Stimulated activated naive CD8-positive, alpha-beta T cell treated with anti-CD3 and anti-CD28 coated beads, Interleukin-15, Interleukin-2, amounts not matched to agents 100 U/mL and 50 U/mL, for 24 hours (primary cell): ENCODE results near the gene ATP13A4.

Experiments
- ATAC-seq: fragments of 150-1000 bp; cut with Tn5 transposase; one replicate; pipeline ENCODE4 v1.10.0; 2021
- DNase-seq: peaks from one replicate; pipeline ENCODE4 v3.0.0; 2021

The ATP13A4 gene

DNA sequence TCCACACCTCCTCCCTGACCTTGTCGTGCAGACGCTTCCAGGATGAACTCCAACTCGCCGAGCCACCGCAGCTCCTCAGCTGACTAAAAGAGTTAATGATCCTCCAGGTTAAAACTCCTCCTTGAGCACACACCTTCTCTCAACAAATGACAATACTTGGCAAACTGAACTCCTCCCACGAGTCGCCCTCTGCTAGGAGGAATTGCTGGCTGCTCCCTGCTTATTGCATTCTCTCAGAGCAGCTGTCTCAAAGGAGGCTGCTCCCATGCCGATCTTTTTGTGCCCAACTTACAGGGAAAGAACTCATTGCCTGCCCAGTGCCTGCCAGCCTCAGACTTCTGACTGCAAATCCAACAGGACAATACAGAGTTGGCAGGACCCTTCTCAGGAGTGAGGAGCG, at the start of gene ATP13A4:
ATP13A4 (minus strand) TSS at position 85 of the 400 bp plus-strand sequence. CDS start 96 bp downstream, outside the sequence.
- no peak for ATAC-seq
- no peak for DNase-seq

GRCh38 chr3:193599393-193599792, 44.7 kb upstream of the ATP13A4 start:
- ATAC-seq, result peak; percentile 66
- no peak for DNase-seq

- ATAC-seq (no peak), DNase-seq (no peak)
Measured at GRCh38 chr3:193598202-193598601, 43.5 kb upstream of the ATP13A4 start.

DNA sequence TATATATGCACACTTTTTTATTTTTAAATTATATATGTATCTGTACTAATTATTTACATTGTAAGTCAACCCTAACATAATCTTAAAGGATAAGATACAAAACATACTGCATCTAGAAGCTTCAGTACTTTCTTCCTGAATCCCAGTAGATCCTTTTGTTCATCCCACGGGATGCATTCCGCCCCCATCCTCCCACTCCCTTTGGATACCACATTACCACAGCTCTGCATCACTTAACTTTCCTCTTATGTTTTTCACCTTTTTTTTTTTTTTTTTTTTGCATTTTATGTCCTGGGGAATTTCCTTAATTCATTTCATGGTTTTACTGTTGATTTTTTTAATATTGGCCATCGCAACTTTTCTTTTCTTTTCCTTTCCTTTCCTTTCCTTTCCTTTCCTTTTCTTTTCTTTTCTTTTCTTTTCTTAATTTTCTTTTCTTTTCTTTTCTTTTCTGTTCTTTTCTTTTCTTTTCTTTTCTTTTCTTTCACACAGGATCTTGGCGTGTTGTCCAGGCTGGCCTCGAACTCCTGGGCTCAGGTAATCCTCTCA, 41.3 kb upstream of the ATP13A4 start:
- DNase-seq (no peak), ATAC-seq (no peak)

DNA sequence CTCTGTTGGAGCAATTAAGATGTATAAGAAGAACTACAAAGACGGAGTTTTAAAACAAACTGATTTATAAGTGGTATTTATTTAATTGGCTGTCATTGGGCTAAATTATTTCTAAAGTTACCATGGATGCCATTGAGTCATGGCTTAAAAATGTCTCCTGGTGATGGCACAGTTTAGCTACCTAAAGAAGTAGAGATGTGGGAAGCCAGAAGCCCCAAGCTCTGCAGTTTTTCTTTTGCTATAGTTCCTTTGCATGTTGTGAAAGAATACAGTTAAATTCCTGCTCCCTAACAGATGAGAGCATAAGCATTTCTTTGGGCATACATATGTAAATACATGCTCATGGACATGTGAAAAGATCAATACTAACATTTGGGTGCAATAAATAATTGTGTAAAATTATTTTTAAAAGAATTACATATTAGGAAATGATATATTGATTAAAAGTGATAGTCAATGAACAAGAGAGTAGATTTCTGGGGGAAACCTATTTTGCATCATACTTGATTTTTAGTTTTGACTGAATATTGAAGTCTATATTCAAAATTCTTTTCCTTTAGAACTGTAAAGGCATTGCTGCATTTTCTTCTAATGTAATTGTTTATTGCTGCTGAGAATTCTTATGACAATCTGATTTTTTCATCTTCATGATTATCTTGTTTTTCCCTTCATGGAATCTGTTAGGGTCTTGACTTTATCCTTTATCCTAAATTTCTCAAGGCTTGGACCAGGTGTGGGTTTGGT, 40.4 kb upstream of the ATP13A4 start:
- ATAC-seq (no peak), DNase-seq (no peak)

- peak; percentile 64 for ATAC-seq
- peak; percentile 49 for DNase-seq
Measured at GRCh38 chr3:193593668-193594030, 39.0 kb upstream of the ATP13A4 start.

DNA sequence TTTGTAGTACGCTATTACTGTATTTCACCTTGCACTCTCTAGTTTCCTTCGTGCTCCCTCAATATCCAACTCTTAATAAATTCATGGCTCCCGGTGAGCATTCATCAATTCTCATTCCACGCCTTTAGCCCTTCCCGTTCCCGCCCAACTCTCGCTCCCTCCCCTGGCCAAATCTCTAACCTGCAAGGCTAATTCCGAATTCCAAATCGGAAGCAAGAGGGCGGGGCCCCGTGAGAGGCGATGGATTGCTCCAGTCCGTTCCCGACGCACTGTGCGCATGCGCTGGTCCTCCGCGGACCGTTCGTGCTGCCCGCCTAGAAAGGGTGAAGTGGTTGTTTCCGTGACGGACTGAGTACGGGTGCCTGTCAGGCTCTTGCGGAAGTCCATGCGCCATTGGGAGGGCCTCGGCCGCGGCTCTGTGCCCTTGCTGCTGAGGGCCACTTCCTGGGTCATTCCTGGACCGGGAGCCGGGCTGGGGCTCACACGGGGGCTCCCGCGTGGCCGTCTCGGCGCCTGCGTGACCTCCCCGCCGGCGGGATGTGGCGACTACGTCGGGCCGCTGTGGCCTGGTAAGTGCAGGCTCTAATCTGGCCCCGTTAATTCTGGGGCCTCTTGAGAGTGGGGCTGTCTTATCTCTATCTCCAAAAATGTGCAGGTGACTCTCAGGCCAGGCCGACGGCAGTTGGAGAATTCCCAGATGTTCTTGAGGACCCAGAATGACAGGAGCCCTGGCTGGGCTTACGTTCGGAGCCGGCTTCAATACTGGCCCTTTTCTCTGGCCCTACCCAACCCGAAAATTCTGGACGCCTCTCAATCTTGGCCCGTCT, 38.4 kb upstream of the ATP13A4 start, which contains the start of gene OPA1:
OPA1 (plus strand) TSS at position 368 of the 827 bp plus-strand sequence; CDS start at position 538, 170 bp downstream.
- peak; percentile 96 for ATAC-seq
- DNase-seq, result peak; percentile 93

DNA sequence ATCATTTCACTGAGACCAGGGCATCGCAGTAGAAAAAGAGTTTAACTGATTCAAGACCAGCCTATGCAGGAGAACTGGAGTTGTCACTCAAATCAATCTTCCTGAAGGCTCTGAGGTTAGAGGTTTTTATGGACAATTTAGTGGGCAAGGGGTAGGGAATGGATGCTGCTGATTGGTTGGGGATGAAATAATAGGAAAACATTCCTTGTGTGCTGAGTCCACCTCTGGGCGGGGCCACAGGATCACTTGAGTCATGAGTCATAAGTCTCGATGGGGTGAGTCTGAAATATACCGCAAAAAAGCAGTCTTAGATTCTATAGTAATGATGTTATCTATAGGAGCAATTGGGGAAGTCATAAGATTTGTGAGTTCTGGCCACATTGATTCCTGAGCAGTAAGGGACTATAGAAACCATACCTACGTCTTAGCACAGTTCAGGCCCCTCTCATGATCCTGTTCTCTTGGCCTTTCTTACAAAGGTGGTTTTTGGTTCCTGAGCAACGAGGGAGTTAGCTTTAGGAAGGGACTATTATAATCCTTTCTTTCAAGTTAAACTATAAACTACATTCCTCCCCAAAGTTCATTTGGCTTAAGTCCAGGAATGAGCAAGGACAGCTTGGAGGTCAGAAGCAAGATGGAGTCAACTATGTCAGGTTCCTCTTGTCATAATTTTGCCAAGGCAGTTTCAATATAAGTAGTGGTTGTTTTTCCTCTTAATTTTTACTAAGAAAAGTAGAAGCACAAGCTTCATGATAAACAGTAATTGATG, 35.6 kb upstream of the ATP13A4 start:
- DNase-seq, result no peak
- no peak for ATAC-seq

DNA sequence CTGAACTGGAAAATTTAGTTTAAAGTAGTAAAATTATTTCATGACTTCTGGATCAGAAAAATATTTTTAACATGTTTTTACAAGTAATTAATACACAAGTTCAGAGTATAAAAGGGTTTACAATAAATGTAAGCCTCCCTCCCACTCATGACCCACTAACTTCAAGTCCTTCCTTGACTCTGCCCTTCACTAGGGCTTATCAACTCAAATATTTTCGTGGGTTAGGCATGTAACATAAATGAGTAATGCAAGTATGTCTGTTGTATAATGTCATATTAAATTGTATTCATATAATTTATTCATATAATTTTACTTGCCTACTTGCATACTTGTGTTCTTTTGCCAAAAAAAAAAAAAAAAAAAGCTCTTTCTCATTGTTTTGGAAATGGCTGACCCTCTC, 34.9 kb upstream of the ATP13A4 start:
- no peak for ATAC-seq
- no peak for DNase-seq

GRCh38 chr3:193589129-193589528, 34.4 kb upstream of the ATP13A4 start:
- no peak for ATAC-seq
- no peak for DNase-seq

- ATAC-seq (no peak), DNase-seq (no peak)
Measured at GRCh38 chr3:193586526-193586925, 31.8 kb upstream of the ATP13A4 start.

DNA sequence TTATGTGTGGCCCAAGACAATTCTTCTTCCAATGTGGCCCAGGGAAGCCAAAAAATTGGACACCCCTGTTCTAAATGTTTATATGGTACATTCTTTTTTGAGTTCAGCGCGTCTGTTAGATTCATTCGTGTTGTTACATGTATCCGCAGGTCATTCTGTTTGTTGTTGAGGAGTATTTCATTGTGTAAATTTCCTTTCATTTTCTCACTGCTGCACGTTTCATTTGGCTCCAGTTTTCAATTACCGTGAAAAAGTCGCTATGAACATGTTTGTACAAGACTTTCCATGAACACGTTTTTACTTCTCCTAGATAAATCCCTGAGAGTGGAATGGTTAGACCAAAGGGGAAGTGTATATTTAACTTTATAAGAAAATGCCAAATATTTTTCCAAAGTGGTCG, 30.8 kb upstream of the ATP13A4 start:
- DNase-seq (no peak), ATAC-seq (no peak)

DNA sequence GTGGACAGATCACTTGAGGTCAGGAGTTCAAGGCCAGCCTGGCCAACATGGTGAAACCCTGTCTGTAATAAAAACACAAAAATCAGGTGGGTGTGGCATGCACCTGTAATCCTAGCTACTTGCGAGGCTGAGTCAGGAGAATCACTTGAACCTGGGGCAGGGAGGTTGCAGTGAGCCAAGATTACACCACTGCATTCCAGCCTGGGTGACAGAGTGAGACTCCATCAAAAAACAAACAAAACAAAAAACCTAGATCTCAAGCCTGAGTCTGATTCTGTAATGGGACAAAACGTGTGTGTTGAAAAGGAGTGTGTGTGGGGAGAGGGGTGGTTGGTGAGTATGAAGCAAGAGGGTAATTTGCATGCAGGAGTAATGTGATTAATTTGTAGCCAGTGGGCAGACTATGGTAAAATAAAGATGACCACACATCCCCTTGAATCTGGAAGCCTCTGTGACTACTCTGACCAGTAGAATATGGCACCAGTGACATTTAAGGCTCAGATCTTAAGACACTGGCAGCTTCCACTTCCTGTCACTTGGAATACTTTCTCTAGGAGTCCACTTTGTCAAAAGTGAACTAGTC, 19.9 kb upstream of the ATP13A4 start:
- ATAC-seq (no peak), DNase-seq (no peak)

- DNase-seq, result no peak
- ATAC-seq, result no peak
Measured at GRCh38 chr3:193573403-193574191, 18.9 kb upstream of the ATP13A4 start.

GRCh38 chr3:193572426-193572908, 17.8 kb upstream of the ATP13A4 start:
- DNase-seq (peak; percentile 37), ATAC-seq (peak; percentile 43)

DNA sequence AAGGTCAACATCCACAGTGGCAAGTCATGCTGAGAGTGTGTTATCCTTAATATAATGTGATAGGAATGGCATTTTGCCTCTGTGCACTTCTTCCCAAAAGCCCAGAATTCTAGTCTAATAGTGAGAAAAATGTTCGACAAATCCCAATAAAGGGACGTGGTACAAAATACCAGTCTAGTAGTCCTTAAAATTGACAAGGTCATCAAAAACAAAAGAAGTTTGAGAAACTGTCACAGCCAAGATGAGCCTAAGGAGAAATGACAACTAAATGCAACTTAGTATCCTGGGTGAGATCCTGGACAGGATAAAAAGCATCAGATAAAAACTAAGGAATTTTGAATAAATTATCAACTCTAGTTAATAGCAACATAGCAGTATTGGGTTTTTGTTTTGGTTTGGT, 14.4 kb upstream of the ATP13A4 start:
- ATAC-seq, result no peak

DNA sequence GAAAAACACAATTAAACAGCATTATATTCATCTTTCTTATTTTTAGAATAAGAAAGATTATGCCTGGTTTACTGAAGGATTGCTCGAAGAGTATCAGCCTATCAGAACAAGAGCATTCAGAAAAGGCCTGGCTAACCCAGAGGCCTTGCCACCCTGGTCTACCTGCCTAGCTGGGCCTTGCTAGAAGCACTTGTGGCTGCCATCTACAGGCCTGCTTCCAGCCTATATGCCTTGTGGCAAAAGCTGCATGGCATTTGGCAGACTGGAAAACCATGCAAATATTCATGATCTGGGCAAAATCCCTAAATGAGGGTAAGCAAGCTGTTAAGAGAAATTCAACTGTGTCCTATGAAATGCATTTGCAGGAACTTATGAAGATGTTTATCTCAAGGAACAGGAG, 9.3 kb upstream of the ATP13A4 start:
- no peak for ATAC-seq

More for the DNA sequence above, 14.4 kb upstream of the ATP13A4 start:
- DNase-seq, result no peak

GRCh38 chr3:193563426-193563825, 8.7 kb upstream of the ATP13A4 start:
- DNase-seq (no peak), ATAC-seq (no peak)

More for the DNA sequence above, 9.3 kb upstream of the ATP13A4 start:
- DNase-seq, result no peak

- DNase-seq (no peak), ATAC-seq (no peak)
Measured at GRCh38 chr3:193560870-193561269, 6.2 kb upstream of the ATP13A4 start.

DNA sequence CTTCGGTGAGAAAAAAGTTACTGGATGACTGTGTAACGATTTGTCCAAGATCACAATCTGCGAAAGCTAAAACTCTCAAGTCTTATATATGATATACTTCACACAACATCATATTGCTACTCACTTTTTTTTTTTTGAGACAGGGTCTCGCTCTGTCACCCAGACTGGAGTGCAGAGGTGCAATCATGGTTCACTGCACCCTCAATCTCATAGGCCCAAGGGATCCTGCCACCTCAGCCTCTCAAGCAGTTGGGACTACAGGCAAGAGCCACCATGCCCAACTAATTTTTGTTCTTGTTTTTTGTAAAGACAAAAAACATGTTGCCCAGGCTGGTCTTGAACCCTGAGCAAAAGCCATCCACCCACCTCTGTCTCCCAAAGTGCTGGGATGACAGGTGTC, 5.4 kb upstream of the ATP13A4 start:
- ATAC-seq (no peak), DNase-seq (no peak)

DNA sequence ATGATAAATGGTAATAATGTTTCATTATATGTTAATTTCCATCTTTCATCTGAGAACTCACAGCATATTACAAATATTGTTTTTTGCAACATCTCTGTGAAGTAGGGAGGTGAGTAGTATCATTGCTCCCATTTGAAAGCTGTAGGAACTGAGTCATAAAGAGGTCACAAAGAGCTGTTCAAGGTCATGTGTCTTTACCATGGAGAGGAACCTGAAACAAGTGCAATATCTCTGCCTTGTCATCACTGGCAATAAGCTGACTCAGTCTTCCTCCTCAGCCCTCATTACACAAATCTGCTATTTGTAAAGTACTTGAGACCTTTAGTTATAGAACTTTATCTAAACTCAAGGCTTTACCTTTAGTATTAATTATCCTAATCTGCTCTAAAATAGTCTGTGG, 4.4 kb upstream of the ATP13A4 start:
- no peak for DNase-seq
- no peak for ATAC-seq
